ENCODE measurements around the gene CLTA.
"Not testable (repeated sequence)": the region's sequence is repeated elsewhere in the genome, so short reads cannot be mapped to it uniquely, and the experiment has no call there.

The CLTA gene

GRCh38 chr9:36247356-36247755, 56.6 kb downstream of the CLTA start:
- DNase-seq (ENCODE audit: low read depth), result no peak

- not testable (repeated sequence) for DNase-seq (ENCODE audit: low read depth)
Observed at GRCh38 chr9:36248061-36248460, 57.3 kb downstream of the CLTA start.

DNA sequence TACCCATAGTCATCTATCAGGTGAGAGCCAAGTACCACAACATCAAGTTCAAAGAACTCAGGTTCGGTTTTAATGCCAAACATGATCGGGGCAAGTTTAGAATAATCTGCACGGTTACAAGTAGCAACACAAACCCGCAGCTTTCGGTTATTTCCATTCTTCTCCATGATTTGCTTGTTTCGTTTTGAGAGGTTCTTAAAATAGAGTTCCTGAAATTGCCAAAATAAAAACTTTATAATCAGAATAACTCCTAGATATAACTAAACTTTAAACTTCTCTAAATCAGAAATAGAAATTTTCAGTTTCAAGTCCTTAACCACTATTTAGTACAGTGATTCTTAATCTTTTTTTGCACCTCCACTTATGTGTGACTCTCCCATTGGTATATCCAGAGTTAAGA, 58.5 kb downstream of the CLTA start:
- no peak for DNase-seq (ENCODE audit: low read depth)

GRCh38 chr9:36250079-36250478, 59.4 kb downstream of the CLTA start:
- DNase-seq (ENCODE audit: low read depth), result no peak

DNA sequence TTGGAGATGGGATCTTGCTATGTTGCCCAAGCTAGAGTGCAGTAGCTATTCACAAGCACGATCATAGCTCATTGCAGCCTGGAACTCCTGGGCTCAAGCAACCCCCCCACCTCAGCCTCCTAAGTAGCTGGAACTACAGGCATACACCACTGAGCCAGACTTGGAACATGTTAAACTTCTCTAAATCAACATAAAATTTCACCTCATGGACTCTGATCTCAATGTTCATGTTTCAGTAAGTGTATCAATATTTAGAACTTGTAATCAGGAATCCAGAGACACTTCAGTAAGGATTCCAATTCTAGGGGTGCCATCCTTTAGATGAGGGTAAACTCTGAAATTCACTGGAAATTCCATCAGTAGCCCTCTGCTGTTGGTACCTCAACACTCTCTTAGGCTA, 60.7 kb downstream of the CLTA start:
- DNase-seq (ENCODE audit: low read depth), result no peak

GRCh38 chr9:36258208-36258995, 67.7 kb downstream of the CLTA start, which contains the start of gene GNE:
TSS of gene GNE (minus strand) at chr9:36258448. CDS start at chr9:36249355, 9,093 bp downstream.
- DNase-seq (ENCODE audit: low read depth), result peak; percentile 96

GRCh38 chr9:36258996-36259533, 68.3 kb downstream of the CLTA start:
- DNase-seq (ENCODE audit: low read depth), result no peak
